ENCODE results near the gene CDK2AP2.

DNA sequence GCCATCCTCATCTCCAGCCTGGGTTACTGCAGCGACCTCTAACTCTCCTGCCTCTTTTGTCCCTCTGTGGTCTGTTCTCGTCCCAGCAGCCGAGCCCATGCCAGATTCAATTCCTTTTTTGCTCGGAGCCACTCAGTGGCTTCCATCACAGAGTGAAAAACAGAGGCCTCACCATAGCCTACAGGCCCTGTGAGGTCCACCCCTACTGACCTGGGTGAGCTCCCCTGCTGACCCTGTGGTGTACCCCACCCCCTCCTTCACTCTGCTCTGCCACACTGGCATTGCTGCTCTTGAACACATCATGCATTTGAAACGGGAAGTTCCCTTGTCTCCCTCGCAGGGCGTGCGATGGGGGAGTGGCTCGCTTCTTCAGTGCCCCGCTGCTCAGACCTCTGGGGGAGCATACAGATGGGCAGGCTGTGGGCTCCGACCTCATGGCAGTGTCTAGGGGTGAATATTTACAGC, 23.1 kb downstream of the CDK2AP2 start:
- no peak; the same call in 1 of the 2 replicates for TF ChIP-seq CTCF (IDR thresholded peaks at IDR 0.05; ENCODE audit: low read depth, low read length)
- TF ChIP-seq EZH2phosphoT487 (IDR thresholded peaks at IDR 0.05; ENCODE audit: low read depth) = no peak
